T-helper 2 cell treated with Interferon-gamma antibody and Interleukin-4, amounts not matched to agents 100 ng/mL and 5 ng/mL, for 36 hours (primary cell): Measurements from ENCODE around the gene SYT7. TPM values are rescaled to one million over a fixed set of nuclear protein-coding genes. Genes with fewer than 3 reads are reported as not detected.

Experiments
- intact Hi-C: fragments of 100-400 bp; cut with micrococcal nuclease; formaldehyde crosslinking; loops from one replicate; pipeline ENCODE4 v1.15.1; 2023
- total RNA-seq: library from RNA; stranded (reverse); gene quantifications from 2 replicates; pipeline ENCODE4 v1.2.3, GENCODE V29; 2022

SYT7 gene
- total RNA-seq, 1 donor from 2014 or later, result not detected

- intact Hi-C loops, result no loop called here
These were observed 41.0 kb downstream of the SYT7 start for GRCh38 chr11:61539831-61540357.

- intact Hi-C loops, result no loop called here
These were observed 41.9 kb downstream of the SYT7 start for GRCh38 chr11:61539006-61539405.

GRCh38 chr11:61538636-61538961 is 42.3 kb downstream of the SYT7 start:
- intact Hi-C loops, result no loop called here

GRCh38 chr11:61537326-61537725 is 43.5 kb downstream of the SYT7 start:
- intact Hi-C loops, result no loop called here

GRCh38 chr11:61536676-61537270 is 44.1 kb downstream of the SYT7 start:
- intact Hi-C loops, result no loop called here

DNA sequence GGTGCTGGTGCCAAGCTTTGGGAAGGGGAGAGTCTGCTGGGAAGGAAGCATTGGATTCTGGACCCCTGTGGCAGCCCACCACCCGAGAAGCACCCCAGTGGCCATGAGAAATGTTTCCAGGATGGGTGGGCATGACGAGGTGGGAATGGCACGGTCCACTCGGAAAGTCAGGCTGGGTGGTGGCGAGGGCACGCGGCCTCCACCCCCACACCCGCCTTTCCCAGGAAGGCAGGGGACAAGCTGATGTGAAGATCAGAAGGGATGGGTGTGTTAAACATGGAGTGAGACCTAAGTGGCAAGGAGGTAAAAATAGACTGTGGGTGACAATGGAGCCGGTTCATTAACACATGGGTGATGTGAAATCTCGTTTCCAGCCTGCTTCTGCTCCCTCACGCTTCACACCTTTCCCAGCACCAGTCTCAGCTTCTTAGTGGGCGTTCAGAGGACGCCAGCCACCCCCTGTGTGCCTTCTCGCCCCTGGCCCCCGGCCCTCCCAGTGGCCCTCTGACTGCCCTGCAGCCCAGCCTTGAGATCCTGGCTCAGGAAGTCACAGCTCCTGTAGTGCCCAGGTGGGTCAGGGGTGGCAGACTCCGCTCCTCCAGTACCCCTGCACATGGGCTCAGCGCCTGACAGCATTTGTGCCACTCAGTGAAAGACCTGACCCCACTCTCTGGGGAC is 44.7 kb downstream of the SYT7 start:
- intact Hi-C loops, result no loop called here

- intact Hi-C loops, result no loop called here
These were observed 45.7 kb downstream of the SYT7 start for GRCh38 chr11:61534933-61535839.

GRCh38 chr11:61534025-61534932 is 46.6 kb downstream of the SYT7 start:
- intact Hi-C loops, result no loop called here

DNA sequence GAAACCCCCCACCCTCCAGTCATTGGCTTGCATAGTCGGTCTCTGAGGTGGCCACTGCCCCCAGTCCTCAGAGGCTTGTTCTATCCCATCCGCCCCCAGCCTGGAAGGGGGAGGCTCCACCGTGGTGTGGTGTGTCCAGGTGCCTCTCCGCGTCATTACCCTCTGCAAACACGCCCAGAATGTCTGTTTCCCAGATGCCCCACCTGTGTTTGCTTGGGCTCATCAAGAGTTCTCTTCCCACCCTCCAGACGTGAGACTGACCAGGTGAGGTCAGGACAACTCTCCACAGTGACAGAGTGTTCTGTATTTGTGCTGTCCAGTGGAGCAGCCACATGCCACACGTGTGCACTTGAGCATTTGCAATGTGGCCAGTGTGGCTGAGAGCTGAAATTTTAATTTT is 47.5 kb downstream of the SYT7 start:
- intact Hi-C loops, result no loop called here

DNA sequence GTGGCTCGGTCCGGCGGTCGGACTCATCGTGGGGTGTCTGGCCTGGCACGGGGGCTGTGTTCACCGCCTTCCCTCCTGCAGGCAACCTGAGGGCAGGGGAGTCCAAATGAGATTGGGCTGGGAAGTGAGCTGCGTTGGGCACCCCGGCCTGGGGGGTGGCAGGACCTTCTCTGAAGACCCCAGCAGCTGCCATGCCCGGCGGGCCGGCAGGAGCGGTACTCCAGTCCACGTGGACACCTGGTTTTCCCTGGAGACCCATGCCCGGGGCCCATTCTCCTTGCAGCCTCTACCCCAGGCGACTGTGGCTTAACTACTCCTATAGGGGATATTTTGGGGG is 47.9 kb downstream of the SYT7 start:
- intact Hi-C loops, result no loop called here

- intact Hi-C loops, result no loop called here
These were observed 48.5 kb downstream of the SYT7 start for GRCh38 chr11:61532134-61533038.

GRCh38 chr11:61531044-61531443 is 49.8 kb downstream of the SYT7 start:
- intact Hi-C loops, result no loop called here

- intact Hi-C loops, result no loop called here
These were observed 51.2 kb downstream of the SYT7 start for GRCh38 chr11:61529537-61530225.

GRCh38 chr11:61528114-61528513 is 52.8 kb downstream of the SYT7 start:
- intact Hi-C loops, result no loop called here

GRCh38 chr11:61526956-61527731 is 53.7 kb downstream of the SYT7 start:
- intact Hi-C loops, result no loop called here

DNA sequence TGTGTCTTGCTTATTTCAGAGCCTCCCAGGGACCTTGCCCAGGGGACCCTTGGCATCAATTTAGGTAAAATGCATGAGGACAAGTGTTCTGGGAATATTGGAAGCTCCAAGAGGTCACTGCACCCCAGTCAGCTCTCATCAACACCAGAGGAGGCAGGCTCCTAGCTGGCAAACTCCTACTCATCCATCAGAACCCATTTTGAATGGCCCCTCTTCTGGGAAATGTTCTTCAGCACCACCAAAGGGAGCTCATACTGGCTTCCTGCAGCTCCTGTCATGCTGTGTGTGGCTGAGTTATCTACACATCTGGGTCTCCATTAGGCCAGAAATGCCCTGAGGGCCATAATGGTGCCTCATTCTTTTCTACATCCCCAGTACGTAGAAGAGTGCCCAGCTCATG is 54.6 kb downstream of the SYT7 start:
- intact Hi-C loops, result no loop called here

DNA sequence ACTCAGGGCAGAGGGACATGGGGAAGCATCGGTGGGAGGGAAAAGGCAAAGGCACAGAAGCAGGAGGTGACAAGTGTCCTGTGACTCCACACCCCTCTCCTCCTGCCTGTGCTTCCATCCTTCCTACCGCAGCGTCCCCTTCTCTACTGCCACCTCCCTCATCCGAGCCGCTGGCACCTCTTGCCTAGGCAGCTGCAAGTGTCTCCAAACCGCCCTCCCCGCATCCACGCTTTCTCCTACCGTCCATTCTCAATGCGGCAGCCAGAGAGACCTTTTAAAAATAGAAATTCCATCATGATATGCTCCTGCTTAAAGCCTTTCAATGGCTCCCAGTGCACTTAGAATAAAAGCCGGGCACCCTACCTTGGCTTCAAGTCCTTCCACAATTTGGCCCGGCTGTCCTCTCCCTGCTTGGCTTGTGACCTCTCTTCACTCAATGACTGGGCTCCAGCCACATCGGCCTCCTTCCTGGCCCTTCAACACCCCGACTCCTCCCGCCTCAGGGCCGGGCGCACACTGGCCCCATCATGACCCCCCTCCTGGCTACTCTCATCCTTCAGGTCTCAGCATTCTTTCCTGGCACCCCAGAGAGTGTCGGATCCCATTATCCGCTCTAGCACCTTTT is 55.8 kb downstream of the SYT7 start:
- intact Hi-C loops, result no loop called here

DNA sequence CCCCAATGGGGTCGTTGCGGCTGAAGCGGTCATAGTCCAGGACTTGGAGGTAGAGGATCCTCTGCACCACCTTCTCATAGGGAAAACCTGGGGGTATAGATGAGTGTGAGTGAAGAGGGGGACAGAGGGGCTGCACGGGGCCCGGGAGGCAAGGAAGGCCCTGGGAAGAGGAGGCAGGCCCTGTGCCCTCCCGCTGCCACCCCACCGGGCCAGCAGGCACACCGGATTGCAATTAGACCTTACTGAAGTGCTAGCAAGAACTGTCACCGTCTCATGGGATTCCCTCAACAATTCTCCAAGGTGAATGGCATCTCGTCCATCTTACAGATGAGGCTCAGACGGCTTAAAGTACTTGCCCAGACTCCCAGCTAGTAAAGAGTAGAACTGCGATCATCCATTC is 56.4 kb downstream of the SYT7 start:
- intact Hi-C loops, result no loop called here
